GM12864 (cell line): ENCODE data around the gene TARP.

Experiments
- DNase-seq: peaks from one replicate; pipeline ENCODE4 v3.0.0-alpha.2; 2011; ENCODE audit warnings: low read depth
- H3K4me3 ChIP-seq: 2 replicates; pipeline ENCODE4 v1.5.1; 2011; ENCODE audit warnings: mild to moderate bottlenecking, low read depth, low read length, control low read depth
- TF ChIP-seq, protein P1 (sequence below): IDR thresholded peaks from 2 replicates; pipeline ENCODE4 v1.5.1; 2011; ENCODE audit warnings: low read depth, mild to moderate bottlenecking, moderate library complexity, low read length, control low read depth, inconsistent platforms; ENCODE audit errors: missing control alignments

TARP gene

DNA sequence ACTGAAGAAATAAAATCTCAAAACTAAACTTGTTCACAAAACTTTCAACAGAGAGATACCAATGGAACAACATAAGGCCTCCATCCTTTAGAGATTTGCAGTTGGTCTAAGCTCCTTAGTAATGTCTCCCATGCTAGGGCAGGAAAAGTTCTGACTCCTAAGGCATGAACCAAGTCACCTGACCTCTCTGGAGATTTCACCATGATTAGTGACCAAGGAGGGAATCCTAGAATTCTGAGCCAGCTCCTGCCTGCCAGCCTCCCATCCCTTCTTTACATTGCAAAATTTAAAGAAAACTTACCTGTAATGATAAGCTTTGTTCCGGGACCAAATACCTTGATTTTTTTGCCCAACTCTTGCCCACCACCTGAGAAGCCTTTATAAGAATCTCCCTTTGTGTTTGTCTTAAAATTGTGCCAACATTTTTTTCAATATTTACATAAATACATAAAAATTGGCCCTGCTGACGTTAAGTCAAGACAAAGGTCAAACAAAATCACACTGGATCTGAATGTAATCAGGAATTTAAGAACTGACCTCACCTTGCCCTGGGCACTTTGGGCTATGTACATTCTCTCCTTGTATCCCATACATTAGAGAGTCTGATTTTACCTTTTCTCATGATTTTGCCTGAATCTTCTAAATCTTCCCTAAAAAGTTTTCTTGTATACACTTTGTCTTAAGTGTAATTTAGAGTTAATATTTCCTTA lies at the start of gene TARP:
Gene TARP (minus strand): TSS at position 351 of the 710 bp plus-strand sequence.
- DNase-seq = no peak
- TF ChIP-seq, protein P1, sequence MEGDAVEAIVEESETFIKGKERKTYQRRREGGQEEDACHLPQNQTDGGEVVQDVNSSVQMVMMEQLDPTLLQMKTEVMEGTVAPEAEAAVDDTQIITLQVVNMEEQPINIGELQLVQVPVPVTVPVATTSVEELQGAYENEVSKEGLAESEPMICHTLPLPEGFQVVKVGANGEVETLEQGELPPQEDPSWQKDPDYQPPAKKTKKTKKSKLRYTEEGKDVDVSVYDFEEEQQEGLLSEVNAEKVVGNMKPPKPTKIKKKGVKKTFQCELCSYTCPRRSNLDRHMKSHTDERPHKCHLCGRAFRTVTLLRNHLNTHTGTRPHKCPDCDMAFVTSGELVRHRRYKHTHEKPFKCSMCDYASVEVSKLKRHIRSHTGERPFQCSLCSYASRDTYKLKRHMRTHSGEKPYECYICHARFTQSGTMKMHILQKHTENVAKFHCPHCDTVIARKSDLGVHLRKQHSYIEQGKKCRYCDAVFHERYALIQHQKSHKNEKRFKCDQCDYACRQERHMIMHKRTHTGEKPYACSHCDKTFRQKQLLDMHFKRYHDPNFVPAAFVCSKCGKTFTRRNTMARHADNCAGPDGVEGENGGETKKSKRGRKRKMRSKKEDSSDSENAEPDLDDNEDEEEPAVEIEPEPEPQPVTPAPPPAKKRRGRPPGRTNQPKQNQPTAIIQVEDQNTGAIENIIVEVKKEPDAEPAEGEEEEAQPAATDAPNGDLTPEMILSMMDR = no peak
- no peak within 1 kb of the TSS for H3K4me3 ChIP-seq

DNA sequence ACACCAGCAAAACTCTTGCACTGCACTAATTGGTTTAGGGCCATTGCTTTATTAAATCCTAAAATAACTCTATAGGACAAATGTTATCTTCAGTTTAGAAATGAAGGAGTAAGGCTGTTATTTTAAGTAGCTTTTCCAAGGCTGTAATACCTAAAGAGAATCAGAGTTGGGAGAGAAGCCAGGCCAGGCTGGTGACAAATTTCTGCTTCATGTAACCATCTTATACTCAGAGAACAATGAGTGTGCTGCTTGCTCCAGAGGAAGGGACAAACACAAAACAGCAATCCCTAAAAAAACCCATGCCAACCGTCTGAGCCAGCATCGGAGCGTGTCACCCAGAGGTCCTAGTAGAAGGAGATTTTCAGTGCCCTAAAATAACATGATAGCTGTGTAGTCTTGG lies 49.7 kb upstream of the TARP start:
- H3K4me3 ChIP-seq = no peak overlapping the region
- TF ChIP-seq, protein P1 = no peak
- no peak for DNase-seq

DNA sequence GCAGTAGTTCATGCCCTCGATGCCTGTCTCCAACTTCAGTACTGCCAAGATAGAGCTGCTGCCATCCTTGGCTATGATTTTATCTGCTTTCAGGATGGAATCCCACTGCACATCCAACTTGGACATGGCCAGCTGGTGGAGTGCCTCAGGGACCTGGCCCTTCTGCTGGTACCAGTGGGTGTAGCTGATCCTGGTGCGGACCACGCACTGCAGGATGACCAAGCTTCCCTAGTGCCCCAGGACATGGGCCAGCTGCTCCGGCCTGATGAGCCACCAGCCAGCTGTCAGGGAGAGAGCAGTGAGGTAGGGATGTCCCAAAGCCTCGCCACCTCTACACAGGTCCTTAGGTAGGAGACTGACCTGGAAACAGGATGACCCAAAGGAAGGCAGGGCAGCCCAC lies 49.0 kb upstream of the TARP start:
- no peak overlapping the region for H3K4me3 ChIP-seq
- TF ChIP-seq, protein P1 = no peak
- no peak for DNase-seq

DNA sequence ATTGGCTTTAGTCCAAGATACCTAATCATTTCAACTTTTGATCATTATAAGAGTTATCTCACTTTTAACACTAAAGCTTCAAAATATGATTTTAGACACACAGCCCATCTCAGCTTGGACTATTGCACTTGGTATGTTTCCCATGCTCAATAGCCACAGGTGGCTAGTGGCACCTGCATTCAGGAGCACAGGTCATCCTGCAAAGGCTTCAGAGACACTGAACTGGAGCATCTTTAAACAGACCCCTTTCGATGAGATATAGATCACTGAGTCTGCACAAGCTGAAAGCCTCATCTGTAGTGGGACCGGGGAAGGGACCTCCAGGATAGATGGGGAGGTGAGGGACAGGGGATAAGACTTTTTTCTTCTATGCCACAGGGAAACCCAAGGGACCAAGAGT lies 48.5 kb upstream of the TARP start:
- DNase-seq = no peak
- no peak overlapping the region for H3K4me3 ChIP-seq
- TF ChIP-seq, protein P1 = no peak

DNA sequence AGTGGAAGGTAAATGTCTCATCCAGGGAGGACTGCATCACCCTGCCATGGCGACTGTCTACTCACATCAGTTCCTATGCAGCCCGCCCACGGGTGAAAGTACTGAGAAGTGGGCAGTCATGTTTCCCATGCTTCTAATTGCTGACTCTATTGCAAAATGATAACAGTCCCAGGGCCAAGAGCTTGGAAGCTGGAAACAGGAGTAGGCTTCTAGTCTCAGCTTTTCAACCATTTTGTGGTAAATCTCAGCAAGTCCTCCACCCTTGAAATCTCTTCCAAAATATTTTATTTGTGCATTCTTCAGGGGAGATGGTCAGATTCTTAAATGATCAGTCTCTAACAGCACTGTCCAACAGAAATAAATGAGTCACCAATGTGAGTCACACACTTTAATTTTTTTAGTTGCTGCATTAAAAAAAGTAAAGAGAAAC lies 48.1 kb upstream of the TARP start:
- TF ChIP-seq, protein P1 = no peak
- no peak overlapping the region for H3K4me3 ChIP-seq
- no peak for DNase-seq

DNA sequence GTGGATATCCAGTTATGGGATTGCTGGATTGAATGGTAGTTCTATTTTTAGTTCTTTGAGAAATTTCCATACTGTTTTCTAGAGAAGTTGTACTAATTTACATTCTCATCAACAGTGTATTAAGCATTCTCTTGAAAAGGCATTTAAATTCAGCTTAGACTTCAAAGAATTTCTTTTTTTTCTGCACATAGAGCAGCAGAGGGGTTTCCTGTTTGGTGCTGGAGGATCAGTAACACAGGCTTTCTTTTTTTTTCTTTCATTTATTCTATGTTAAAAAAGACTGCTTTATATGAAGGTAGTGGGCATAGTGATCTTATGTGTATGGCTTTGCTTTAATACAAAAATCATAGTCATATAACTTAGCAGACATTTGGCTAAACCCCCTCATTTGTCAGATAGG lies 47.6 kb upstream of the TARP start:
- TF ChIP-seq, protein P1 = no peak
- DNase-seq = no peak

DNA sequence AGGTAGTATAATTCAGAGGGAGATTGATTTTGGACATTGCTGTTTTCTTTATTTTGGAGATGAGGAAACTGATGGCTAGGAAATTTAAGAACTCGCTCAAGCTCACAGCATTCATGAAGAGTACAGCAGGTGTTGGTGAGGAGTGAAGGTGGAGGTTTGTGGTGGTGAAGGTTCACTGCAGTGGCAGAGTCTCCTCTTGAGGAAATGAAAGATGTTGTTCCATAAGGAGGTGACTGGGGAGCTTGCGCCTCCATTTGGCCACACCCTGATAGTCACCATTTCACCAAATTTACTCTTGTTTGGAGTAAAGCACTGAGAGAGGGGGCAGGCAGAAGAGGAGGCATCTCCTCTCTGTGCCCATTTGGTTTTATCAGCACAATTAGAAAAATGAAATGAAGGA lies 46.4 kb upstream of the TARP start:
- TF ChIP-seq, protein P1 = no peak
- no peak overlapping the region for H3K4me3 ChIP-seq
- no peak for DNase-seq

More for the DNA sequence above, 47.6 kb upstream of the TARP start:
- H3K4me3 ChIP-seq = no peak overlapping the region
